CD4-positive, alpha-beta T cell treated with Interleukin-6 at 100 ng/mL for 8 hours (primary cell): ENCODE results near the gene TNNC2.
"Not testable (repeated sequence)": the region's sequence is repeated elsewhere in the genome, so short reads cannot be mapped to it uniquely, and the experiment has no call there.

ENCODE experiments used
- DNase-seq: peaks from one replicate; pipeline ENCODE4 v3.0.0-alpha.2; 2020; ENCODE audit warnings: mixed read lengths, low spot score

The TNNC2 gene

GRCh38 chr20:45821947-45822346 lies 5.2 kb downstream of the TNNC2 start:
- no peak for DNase-seq

DNA sequence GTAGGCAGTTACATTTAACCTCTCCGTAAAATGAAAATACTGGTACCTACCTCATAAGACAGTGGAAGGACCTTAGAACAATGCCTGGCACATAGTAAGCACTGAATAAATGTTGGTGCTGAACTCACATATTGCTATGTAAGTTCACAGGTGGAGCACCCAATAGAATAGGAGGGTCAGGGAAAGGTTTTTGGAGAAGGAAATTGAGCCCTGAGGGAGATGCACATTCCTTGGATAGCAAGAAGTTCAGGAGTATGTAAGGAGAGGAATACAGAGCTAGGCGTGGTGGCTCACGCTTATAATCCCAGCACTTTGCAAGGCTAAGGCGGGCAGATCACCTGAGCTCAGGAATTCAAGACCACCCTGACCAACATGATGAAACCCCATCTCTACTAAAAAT lies 7.6 kb downstream of the TNNC2 start:
- no peak for DNase-seq

GRCh38 chr20:45818239-45818638 lies 8.9 kb downstream of the TNNC2 start:
- no peak for DNase-seq

- DNase-seq = no peak
Measured at GRCh38 chr20:45817376-45818194, 9.5 kb downstream of the TNNC2 start.

- no peak for DNase-seq
Measured at GRCh38 chr20:45816951-45817350, 10.2 kb downstream of the TNNC2 start.

GRCh38 chr20:45814314-45814713 lies 12.8 kb downstream of the TNNC2 start:
- DNase-seq = no peak

DNA sequence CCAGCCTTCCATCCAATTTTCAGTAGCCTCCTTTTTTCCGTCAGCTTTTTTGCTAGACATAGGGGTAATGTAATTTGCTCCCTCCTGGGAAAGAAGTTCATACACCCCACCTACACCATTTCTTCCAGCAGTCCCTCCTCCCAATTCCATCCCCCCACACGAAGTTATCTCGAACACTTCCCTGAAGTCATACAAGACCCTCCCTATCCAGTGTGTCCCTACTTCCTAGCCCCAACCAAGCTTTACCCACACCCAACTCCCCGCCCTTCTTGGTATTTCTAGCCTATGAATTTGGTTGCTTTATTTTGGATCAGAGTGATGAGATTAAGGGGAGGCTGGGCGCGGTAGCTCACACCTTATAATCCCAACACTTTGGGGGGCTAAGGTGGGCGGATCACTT lies 13.6 kb downstream of the TNNC2 start:
- DNase-seq = no peak

- DNase-seq = no peak
Measured at GRCh38 chr20:45813006-45813340, 14.1 kb downstream of the TNNC2 start.

GRCh38 chr20:45812157-45813005 lies 14.7 kb downstream of the TNNC2 start, which contains the start of gene UBE2C:
UBE2C (plus strand) TSS chr20:45812644; CDS start chr20:45812696, 52 bp downstream.
- DNase-seq = peak; percentile 95

GRCh38 chr20:45810191-45810970 lies 16.7 kb downstream of the TNNC2 start:
- no peak for DNase-seq

DNA sequence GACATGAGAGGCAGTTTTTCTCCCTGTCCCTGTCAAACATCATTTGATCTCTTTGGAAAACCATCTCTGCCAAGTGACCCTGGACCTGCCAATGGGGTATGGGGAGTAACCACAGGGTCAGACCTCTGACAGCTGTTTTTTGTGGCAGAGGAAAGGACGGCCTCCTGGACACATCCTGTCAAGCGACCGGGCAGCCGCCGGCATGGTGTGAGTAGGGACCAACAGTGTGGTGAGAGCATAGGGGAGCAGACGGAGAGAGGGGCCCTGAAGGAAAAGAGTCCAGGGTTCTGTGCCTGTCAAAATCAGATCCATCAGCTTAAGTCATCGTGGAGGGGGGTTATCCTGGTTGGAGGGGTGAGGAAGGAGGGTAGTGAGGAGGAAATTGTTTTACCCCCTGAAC lies 25.3 kb downstream of the TNNC2 start:
- DNase-seq = no peak

GRCh38 chr20:45798935-45799642 lies 28.0 kb downstream of the TNNC2 start:
- peak; percentile 73 for DNase-seq

GRCh38 chr20:45797955-45798354 lies 29.2 kb downstream of the TNNC2 start:
- DNase-seq = not testable (repeated sequence)

- not testable (repeated sequence) for DNase-seq
Measured at GRCh38 chr20:45797510-45797909, 29.6 kb downstream of the TNNC2 start.

DNA sequence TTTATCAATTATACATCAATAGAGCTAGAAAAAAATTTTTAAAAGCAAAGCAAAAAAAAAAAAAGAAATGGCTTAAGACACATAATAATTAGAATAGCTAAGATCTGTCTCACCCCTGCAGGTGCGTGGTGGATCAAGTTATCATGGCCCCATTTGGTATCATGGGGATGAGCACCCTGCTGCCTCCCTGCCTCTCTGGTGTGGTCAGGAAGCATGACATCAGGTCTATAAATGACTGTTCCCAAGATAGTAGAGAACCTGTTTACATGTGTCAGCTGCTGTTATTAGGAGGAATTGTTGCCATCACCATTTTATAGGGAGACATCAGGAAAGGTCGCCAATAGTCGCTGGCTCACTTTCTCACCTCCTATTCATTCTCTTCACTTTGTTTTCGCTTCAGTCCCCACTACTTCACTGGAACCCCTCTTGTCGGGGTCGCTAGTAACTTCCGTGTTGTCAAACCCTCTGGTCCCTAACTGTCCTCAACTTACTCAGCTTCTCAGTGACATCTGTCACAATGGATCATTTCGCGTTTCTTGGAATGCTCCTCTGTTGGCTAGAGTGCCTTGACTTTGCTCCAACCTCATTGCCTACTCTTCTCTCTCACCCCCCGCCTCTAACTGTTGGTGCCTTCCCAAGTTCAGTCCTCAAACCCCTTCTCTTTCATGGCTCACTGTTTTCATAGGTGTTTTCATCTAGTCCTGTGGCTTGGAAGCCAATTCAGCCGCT lies 30.6 kb downstream of the TNNC2 start:
- DNase-seq = no peak

DNA sequence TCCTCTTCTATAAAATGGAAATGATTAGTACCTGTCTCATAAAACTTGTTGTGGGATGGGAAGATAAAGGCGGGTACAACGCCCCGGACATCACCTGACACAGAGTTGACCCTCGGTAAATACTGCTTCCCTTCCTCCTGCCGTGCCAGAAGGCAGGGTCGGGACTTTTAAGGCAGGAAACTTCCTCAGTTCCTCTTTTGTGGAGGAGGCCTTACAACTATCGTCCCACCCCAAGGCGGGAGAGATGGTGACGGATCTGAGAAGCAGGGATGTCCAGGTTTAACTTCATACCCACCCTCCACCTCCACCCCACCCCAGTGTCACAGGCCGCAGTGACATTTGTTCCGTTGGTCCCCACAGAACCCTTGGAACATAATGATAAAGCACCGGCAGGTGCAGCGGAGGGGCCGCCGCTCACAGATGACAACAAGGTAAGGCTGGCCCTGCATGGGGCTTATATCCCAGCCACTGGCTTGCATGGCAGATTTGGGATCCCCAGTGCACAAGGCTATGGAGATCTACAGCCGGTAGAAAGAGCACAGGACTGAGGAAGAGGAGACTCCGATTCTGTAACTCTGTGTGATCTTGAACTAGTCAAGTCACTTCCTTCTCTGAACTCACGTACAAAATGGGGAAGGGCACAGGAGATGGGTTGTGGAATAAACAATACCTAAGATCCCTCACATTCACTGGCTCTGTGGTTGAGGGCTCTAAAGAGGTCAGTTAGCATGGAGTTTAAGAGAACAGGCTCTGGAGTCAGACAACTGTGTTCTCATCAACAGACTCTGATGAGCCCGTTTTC lies 34.6 kb downstream of the TNNC2 start:
- DNase-seq = no peak

DNA sequence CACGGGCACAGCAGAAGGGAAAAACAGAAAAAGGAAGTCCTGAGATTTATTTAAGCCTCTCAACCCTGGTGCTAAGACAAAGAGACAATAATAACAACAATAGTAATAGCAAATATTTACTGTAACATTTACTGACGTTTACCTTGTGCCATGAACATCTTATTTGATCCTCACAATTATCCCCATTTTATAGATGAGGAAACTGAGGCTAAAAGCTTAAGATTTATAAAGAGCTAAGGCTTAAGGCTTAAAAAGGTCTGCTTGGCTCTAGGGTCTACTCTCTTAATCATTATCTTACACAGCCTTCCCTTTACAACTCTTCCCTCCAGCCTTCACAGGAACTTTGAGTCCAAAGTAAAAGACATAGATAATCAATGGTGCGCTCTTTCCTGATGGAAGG lies 38.8 kb downstream of the TNNC2 start:
- no peak for DNase-seq

DNA sequence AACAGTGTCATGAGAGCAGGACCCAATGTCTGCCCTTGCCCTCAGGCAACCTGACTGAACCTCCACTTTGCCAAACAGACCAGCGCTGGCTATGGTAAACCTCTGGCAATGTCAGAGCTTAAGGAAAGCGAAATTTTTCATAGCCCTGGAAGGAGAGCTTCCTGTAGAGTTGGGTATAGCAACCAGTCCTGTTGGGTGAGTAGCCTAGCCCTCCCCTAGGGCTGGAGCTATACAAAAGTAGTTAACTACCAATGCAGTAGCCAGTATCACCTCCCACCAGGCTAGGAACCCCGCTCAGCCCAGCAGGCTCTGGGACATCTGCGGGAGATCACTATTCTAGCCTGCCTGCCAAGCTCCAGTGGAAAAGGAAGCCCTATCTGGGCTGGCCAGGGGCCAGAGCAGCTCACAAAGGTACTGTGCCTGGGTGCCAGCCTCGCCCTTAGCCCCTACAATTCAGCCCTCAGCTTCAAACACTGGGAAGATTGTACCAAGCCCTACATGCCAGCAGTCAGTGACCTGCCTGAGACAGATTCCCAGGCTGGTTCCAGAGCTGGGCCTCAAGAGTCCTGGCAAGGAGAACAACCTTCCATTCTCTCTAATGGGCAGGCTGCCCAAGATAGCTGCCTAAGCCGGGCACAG lies 43.3 kb downstream of the TNNC2 start:
- DNase-seq = no peak

DNA sequence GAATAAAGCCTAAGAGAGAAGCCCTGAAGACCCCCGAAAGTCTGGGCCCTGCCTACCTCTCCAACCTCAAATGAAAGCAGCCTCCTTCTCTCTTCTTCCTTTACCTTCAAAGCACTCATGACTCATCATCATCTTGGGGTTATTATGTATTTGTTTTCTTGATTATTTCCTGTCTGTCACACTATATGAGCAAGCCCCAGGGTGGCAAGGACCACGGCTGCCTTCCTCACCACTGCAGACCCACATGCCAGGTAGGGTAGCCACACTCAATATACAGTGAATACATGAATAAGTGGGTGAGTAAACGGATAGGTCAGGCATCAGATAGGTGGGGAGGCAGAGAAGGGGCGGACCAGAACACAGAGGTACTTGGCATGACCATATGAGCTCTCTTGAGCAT lies 44.2 kb downstream of the TNNC2 start:
- no peak for DNase-seq
